DND-41 (cell line): ENCODE results near the gene HP.

Experiments used
- ATAC-seq: fragments of 200-7000 bp; cut with Tn5 transposase; 3 replicates; pipeline ENCODE4 v1.9.1; 2021; ENCODE audit warnings: low read depth; ENCODE audit not compliant: insufficient read depth
- DNase-seq: peaks from one replicate; pipeline ENCODE4 v3.0.0-alpha.2; 2020
- H2AFZ ChIP-seq: 2 replicates; pipeline ENCODE4 v1.6.0; 2012; ENCODE audit warnings: low read depth, low read length
- H3K27ac ChIP-seq: 2 replicates; pipeline ENCODE4 v1.5.1; 2012; ENCODE audit warnings: low read length, inconsistent platforms
- H3K27me3 ChIP-seq: fragments of 200-600 bp; sonication (generic); 2 replicates; pipeline ENCODE4 v1.6.0; 2012; ENCODE audit warnings: low read length, mild to moderate bottlenecking, inconsistent platforms; ENCODE audit not compliant: insufficient read depth, poor library complexity
- H3K36me3 ChIP-seq: 2 replicates; pipeline ENCODE4 v1.5.1; 2012; ENCODE audit warnings: low read length, inconsistent platforms; ENCODE audit not compliant: insufficient read depth
- H3K4me1 ChIP-seq: 2 replicates; pipeline ENCODE4 v1.5.1; 2012; ENCODE audit warnings: mild to moderate bottlenecking, low read length; ENCODE audit not compliant: insufficient read depth
- H3K4me2 ChIP-seq: 2 replicates; pipeline ENCODE4 v1.6.0; 2012; ENCODE audit warnings: mild to moderate bottlenecking, moderate library complexity, low read length, inconsistent platforms; ENCODE audit not compliant: insufficient read depth
- H3K4me3 ChIP-seq, 2 experiments: fragments of 200-600 bp in 1 of 2; shearing (Covaris generic) in 1 of 2; 2 replicates each; pipeline ENCODE4 v1.5.1; 2012 to 2016; ENCODE audit warnings: inconsistent platforms in 2 of 2, low read length in 2 of 2, mild to moderate bottlenecking in 2 of 2, low read depth in 1 of 2, moderate library complexity in 1 of 2
- H3K79me2 ChIP-seq: 2 replicates; pipeline ENCODE4 v1.6.0; 2012; ENCODE audit warnings: low read length, inconsistent platforms; ENCODE audit not compliant: insufficient read depth
- H3K9ac ChIP-seq: 2 replicates; pipeline ENCODE4 v1.6.0; 2012; ENCODE audit warnings: low read depth, mild to moderate bottlenecking, inconsistent platforms, low read length, moderate library complexity
- H3K9me3 ChIP-seq: 2 replicates; pipeline ENCODE4 v1.5.1; 2012; ENCODE audit warnings: low read length, moderate library complexity, mild to moderate bottlenecking, inconsistent platforms; ENCODE audit not compliant: insufficient read depth, severe bottlenecking
- H4K20me1 ChIP-seq: 2 replicates; pipeline ENCODE4 v1.6.0; 2012; ENCODE audit warnings: low read length; ENCODE audit not compliant: insufficient read depth
- CTCF ChIP-seq: IDR thresholded peaks from 2 replicates; pipeline ENCODE4 v1.5.1; 2012; ENCODE audit warnings: borderline replicate concordance, low read length, moderate library complexity, mild to moderate bottlenecking; ENCODE audit not compliant: poor library complexity, severe bottlenecking; ENCODE audit errors: extremely low read depth
- EZH2 ChIP-seq: IDR thresholded peaks from 3 replicates; pipeline ENCODE4 v1.6.1; 2012; ENCODE audit warnings: borderline replicate concordance, low read depth, mild to moderate bottlenecking, moderate library complexity, low read length, inconsistent platforms; ENCODE audit not compliant: severe bottlenecking

HP gene

GRCh38 chr16:72012607-72013006 lies 41.7 kb upstream of the HP start:
- Histone ChIP-seq H3K4me1 (peaks cover 16% of the 10 kb centered on the region), H3K4me2 (no peak overlapping the region), H3K9ac (no peak overlapping the region), H3K9me3 (no peaks in the 10 kb centered on the region), H3K79me2 (peaks cover 21% of the 10 kb centered on the region), H3K36me3 (peaks cover 49% of the 10 kb centered on the region; the same call in 1 of the 2 replicates), H2AFZ (no peak overlapping the region), H4K20me1 (no peaks in the 10 kb centered on the region), H3K27ac (no peak overlapping the region), H3K4me3 (no peak overlapping the region), H3K27me3 (no peaks in the 10 kb centered on the region)
- DNase-seq (no peak), ATAC-seq (no peak)
- TF ChIP-seq EZH2 (no peak), CTCF (no peak)

- peaks cover 9% of the 10 kb centered on the region; the same call in 1 of the 2 replicates for H3K4me1 ChIP-seq
- H4K20me1 ChIP-seq: no peaks in the 10 kb centered on the region
- H3K27ac ChIP-seq: no peak overlapping the region
- ATAC-seq (no peak), DNase-seq (no peak)
- no peak overlapping the region for H3K9ac ChIP-seq
- no peak for TF ChIP-seq EZH2
- no peak for TF ChIP-seq CTCF
- H3K4me2 ChIP-seq: no peak overlapping the region
- no peak overlapping the region for H3K4me3 ChIP-seq
- H2AFZ ChIP-seq: no peak overlapping the region
- no peaks in the 10 kb centered on the region for H3K9me3 ChIP-seq
- no peaks in the 10 kb centered on the region for H3K27me3 ChIP-seq
- peaks cover 21% of the 10 kb centered on the region for H3K79me2 ChIP-seq
- H3K36me3 ChIP-seq: peaks cover 55% of the 10 kb centered on the region
These were observed 40.9 kb upstream of the HP start for GRCh38 chr16:72013389-72013788.

GRCh38 chr16:72013888-72014581 lies 40.3 kb upstream of the HP start:
- H2AFZ ChIP-seq: no peak overlapping the region
- no peak overlapping the region for H3K27ac ChIP-seq
- peaks cover 9% of the 10 kb centered on the region; the same call in 1 of the 2 replicates for H3K4me1 ChIP-seq
- no peaks in the 10 kb centered on the region for H3K27me3 ChIP-seq
- no peaks in the 10 kb centered on the region for H4K20me1 ChIP-seq
- H3K4me2 ChIP-seq: no peak overlapping the region
- peaks cover 16% of the 10 kb centered on the region for H3K79me2 ChIP-seq
- H3K4me3 ChIP-seq: no peak overlapping the region
- H3K9me3 ChIP-seq: no peaks in the 10 kb centered on the region
- TF ChIP-seq EZH2 (no peak), CTCF (no peak)
- DNase-seq (no peak), ATAC-seq (no peak)
- H3K9ac ChIP-seq: no peak overlapping the region
- peaks cover 60% of the 10 kb centered on the region for H3K36me3 ChIP-seq
